ENCODE results near the gene IL1RN. TPM values are rescaled to one million over a fixed set of nuclear protein-coding genes. Genes with fewer than 3 reads are reported as not detected.

The IL1RN gene
- total and polyA plus RNA-seq, 2 donors (not counting 3 experiments of a cell fraction or from before 2014, with no cell fraction given): not detected

DNA sequence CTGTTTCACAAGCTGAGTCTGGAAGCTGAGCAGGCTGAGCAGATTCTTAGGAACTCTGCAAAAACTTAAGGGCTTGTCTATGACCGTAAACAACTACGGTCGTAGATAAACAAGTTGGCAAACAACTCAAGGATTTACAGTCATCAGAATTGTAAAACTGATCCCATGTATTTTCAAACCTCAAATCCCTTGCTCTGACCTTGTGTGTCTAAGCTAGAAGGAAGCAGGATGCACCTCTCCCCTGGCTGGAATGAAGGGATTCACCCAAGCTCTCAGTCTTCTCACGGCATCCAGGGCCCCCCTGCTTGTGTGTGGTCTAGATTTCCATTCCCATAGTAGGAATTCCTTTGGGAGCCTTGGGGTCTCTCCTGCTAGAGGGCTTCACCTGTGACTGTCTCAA, 12.4 kb upstream of the IL1RN start:
- H3K4me1 ChIP-seq (ENCODE audit: control insufficient read depth, extremely low read depth, insufficient read depth, low read length): no peaks in the 10 kb centered on the region
- no peak for FAIRE-seq
- ChIA-PET POLR2A (no interaction called here), CTCF (no interaction called here)
- TF ChIP-seq FOS (IDR thresholded peaks at IDR 0.05; ENCODE audit: borderline replicate concordance, insufficient read depth, low read length) (no peak), MYC (IDR thresholded peaks at IDR 0.05; ENCODE audit: low read depth, low read length) (no peak), JUN (IDR thresholded peaks at IDR 0.05; ENCODE audit: borderline replicate concordance, insufficient read depth, insufficient read length, low read depth) (no peak), EZH2 (IDR thresholded peaks at IDR 0.05; ENCODE audit: borderline replicate concordance, low read depth, low read length, severe bottlenecking) (no peak), POLR2AphosphoS5 (IDR thresholded peaks at IDR 0.05; ENCODE audit: insufficient read depth, low read depth, low read length) (no peak), POLR2A (IDR thresholded peaks at IDR 0.05; ENCODE audit: low read depth, low read length) (no peak), GATA2 (IDR thresholded peaks at IDR 0.05; ENCODE audit: insufficient read depth, insufficient read length, low read depth, low read length) (no peak)
- TF ChIP-seq, protein P1, sequence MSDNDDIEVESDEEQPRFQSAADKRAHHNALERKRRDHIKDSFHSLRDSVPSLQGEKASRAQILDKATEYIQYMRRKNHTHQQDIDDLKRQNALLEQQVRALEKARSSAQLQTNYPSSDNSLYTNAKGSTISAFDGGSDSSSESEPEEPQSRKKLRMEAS (IDR thresholded peaks at IDR 0.05; ENCODE audit: insufficient read depth, insufficient read length): no peak
- TF ChIP-seq, protein P2, sequence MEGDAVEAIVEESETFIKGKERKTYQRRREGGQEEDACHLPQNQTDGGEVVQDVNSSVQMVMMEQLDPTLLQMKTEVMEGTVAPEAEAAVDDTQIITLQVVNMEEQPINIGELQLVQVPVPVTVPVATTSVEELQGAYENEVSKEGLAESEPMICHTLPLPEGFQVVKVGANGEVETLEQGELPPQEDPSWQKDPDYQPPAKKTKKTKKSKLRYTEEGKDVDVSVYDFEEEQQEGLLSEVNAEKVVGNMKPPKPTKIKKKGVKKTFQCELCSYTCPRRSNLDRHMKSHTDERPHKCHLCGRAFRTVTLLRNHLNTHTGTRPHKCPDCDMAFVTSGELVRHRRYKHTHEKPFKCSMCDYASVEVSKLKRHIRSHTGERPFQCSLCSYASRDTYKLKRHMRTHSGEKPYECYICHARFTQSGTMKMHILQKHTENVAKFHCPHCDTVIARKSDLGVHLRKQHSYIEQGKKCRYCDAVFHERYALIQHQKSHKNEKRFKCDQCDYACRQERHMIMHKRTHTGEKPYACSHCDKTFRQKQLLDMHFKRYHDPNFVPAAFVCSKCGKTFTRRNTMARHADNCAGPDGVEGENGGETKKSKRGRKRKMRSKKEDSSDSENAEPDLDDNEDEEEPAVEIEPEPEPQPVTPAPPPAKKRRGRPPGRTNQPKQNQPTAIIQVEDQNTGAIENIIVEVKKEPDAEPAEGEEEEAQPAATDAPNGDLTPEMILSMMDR (IDR thresholded peaks at IDR 0.05; ENCODE audit: extremely low read depth in 1 of 2, insufficient read depth in 1 of 2, low read depth in 1 of 2, low read length in 2 of 2): no peak
- no peaks in the 10 kb centered on the region for H4K20me1 ChIP-seq (replicated peaks; ENCODE audit: control insufficient read depth, extremely low read depth, insufficient read depth, low read length)
- H3K36me3 ChIP-seq (ENCODE audit: control insufficient read depth in 2 of 2, extremely low read depth in 1 of 2, insufficient read depth in 2 of 2, low read length in 2 of 2): no peaks in the 10 kb centered on the region
- no peaks in the 10 kb centered on the region for H3K27me3 ChIP-seq (ENCODE audit: control insufficient read depth in 2 of 2, insufficient read depth in 2 of 2, low read length in 2 of 2)
- intact Hi-C loops (cut with micrococcal nuclease): no loop called here
- dilution Hi-C loops (cut with MboI; ENCODE audit: extremely low pct_ligation_motif_present, low sequenced_read_pairs): no loop called here
- no peak overlapping the region for H3K27ac ChIP-seq (ENCODE audit: insufficient read depth, low read depth, low read length)
- H2AFZ ChIP-seq (ENCODE audit: low read depth, low read length): no peak overlapping the region
- DNase-seq (ENCODE audit: low read depth, low spot score): no peak
- H3K9me1 ChIP-seq (replicated peaks; ENCODE audit: control insufficient read depth, extremely low read depth, insufficient read depth, low read length): no peaks in the 10 kb centered on the region
- no peaks in the 10 kb centered on the region for H3K9me3 ChIP-seq (replicated peaks; ENCODE audit: control insufficient read depth, insufficient read depth, low read length)
- H3K79me2 ChIP-seq (ENCODE audit: control insufficient read depth, insufficient read depth, low read length): no peaks in the 10 kb centered on the region
- H3K4me2 ChIP-seq (ENCODE audit: insufficient read depth, low read length): no peak overlapping the region
- H3K9ac ChIP-seq (replicated peaks; ENCODE audit: extremely low read depth, insufficient read depth, low read length): no peak overlapping the region
- BruUV-seq (replicated peaks): no TSS peak
- no peak overlapping the region for H3K4me3 ChIP-seq (replicated peaks in 1 of 3; ENCODE audit: insufficient read depth in 1 of 3, low read depth in 1 of 3, low read length in 3 of 3)
